IMR-90 (cell line): ENCODE measurements around the gene LCN10. TPM values are rescaled to one million over a fixed set of nuclear protein-coding genes. Genes with fewer than 3 reads are reported as not detected.
A peak's percentile ranks its signal among the peaks of the same experiment; 100 is the strongest.

Experiments used
- ATAC-seq: fragments of 200-7000 bp; cut with Tn5 transposase; 2 replicates; pipeline ENCODE4 v1.9.1; 2020; ENCODE audit warnings: low read depth, mild to moderate bottlenecking, moderate library complexity
- BruUV-seq: library from RNA; stranded (reverse); fragments of 400-500 nt; replicated peaks from 2 replicates; lab custom pipeline; 2021; lab: Mats Ljungman, UMichigan
- CTCF ChIA-PET: fragments of 300-600 bp; formaldehyde crosslinking; extraction: SDS; loops from one replicate; lab custom pipeline; 2021; ENCODE audit warnings: antibody characterized with exemption; lab: Yijun Ruan, JAX
- POLR2A ChIA-PET: fragments of 300-600 bp; sonication (Branson Sonifier 250); formaldehyde crosslinking; loops from one replicate; lab custom pipeline; 2022; ENCODE audit warnings: antibody characterized with exemption; ENCODE audit not compliant: unreplicated experiment; lab: Charles Lee
- DNase-seq: peaks from one replicate; pipeline ENCODE4 v3.0.0; 2013
- H2AFZ ChIP-seq: replicated peaks from 2 replicates; pipeline ENCODE3; 2013; ENCODE audit warnings: low read length, mild to moderate bottlenecking; ENCODE audit not compliant: poor library complexity
- H2AK5ac ChIP-seq: 2 replicates; pipeline ENCODE4 v1.6.1; 2013; ENCODE audit warnings: low read depth, low read length, inconsistent platforms
- H2AK9ac ChIP-seq: replicated peaks from 2 replicates; pipeline ENCODE3; 2013; ENCODE audit warnings: mild to moderate bottlenecking, low read depth, low read length, moderate library complexity; ENCODE audit not compliant: poor library complexity
- H2BK120ac ChIP-seq: 2 replicates; pipeline ENCODE4 v1.6.1; 2013; ENCODE audit warnings: low read depth, low read length, inconsistent platforms
- H2BK15ac ChIP-seq: 3 replicates; pipeline ENCODE4 v1.6.1; 2013; ENCODE audit warnings: low read depth, low read length, inconsistent platforms
- H2BK20ac ChIP-seq: 2 replicates; pipeline ENCODE4 v1.6.1; 2013; ENCODE audit warnings: low read depth, mild to moderate bottlenecking, inconsistent platforms, low read length, moderate library complexity
- H2BK5ac ChIP-seq: 2 replicates; pipeline ENCODE4 v1.6.1; 2013; ENCODE audit warnings: mild to moderate bottlenecking, low read depth, low read length, inconsistent platforms; ENCODE audit not compliant: poor library complexity, severe bottlenecking
- H3K14ac ChIP-seq: replicated peaks from 2 replicates; pipeline ENCODE4 v1.6.1; 2013; ENCODE audit warnings: low read depth, low read length, inconsistent platforms
- H3K18ac ChIP-seq: 2 replicates; pipeline ENCODE4 v1.6.1; 2013; ENCODE audit warnings: low read depth, low read length, control low read depth
- H3K23ac ChIP-seq: 2 replicates; pipeline ENCODE4 v1.6.1; 2013; ENCODE audit warnings: low read depth, low read length, inconsistent platforms
- H3K27ac ChIP-seq: 2 replicates; pipeline ENCODE4 v1.5.1; 2013; ENCODE audit warnings: mild to moderate bottlenecking, control low read depth, low read length; ENCODE audit not compliant: insufficient read depth
- H3K27me3 ChIP-seq: 2 replicates; pipeline ENCODE4 v1.6.1; 2013; ENCODE audit warnings: low read length; ENCODE audit not compliant: control insufficient read depth, insufficient read depth
- H3K36me3 ChIP-seq: 2 replicates; pipeline ENCODE4 v1.6.1; 2013; ENCODE audit warnings: low read length, mixed read lengths; ENCODE audit not compliant: control insufficient read depth, insufficient read depth
- H3K4ac ChIP-seq: 2 replicates; pipeline ENCODE4 v1.6.1; 2013; ENCODE audit warnings: low read depth, low read length, inconsistent platforms
- H3K4me1 ChIP-seq: 2 replicates; pipeline ENCODE4 v1.6.1; 2013; ENCODE audit warnings: low read length, mixed read lengths; ENCODE audit not compliant: control insufficient read depth, insufficient read depth
- H3K4me2 ChIP-seq: 2 replicates; pipeline ENCODE4 v1.6.1; 2013; ENCODE audit warnings: low read depth, mild to moderate bottlenecking, control low read depth, low read length, moderate library complexity
- H3K4me3 ChIP-seq: 2 replicates; pipeline ENCODE4 v1.5.1; 2013; ENCODE audit warnings: low read depth, mild to moderate bottlenecking, control low read depth, low read length, moderate library complexity; ENCODE audit not compliant: insufficient read depth
- H3K56ac ChIP-seq: 2 replicates; pipeline ENCODE4 v1.6.1; 2013; ENCODE audit warnings: low read length, inconsistent platforms; ENCODE audit not compliant: insufficient read depth; ENCODE audit errors: extremely low read depth
- H3K79me1 ChIP-seq, 2 experiments: 2 replicates each; pipeline ENCODE4 v1.6.1; 2013; ENCODE audit warnings: low read length in 2 of 2, inconsistent platforms in 1 of 2, low read depth in 1 of 2
- H3K9ac ChIP-seq: 2 replicates; pipeline ENCODE4 v1.6.1; 2013; ENCODE audit warnings: low read depth, low read length, control low read depth
- H3K9me1 ChIP-seq: 2 replicates; pipeline ENCODE4 v1.6.1; 2013; ENCODE audit warnings: low read length, inconsistent platforms; ENCODE audit not compliant: insufficient read depth
- H3K9me3 ChIP-seq: 2 replicates; pipeline ENCODE4 v1.6.1; 2013; ENCODE audit warnings: low read length; ENCODE audit not compliant: control insufficient read depth, insufficient read depth
- H4K20me1 ChIP-seq: 2 replicates; pipeline ENCODE4 v1.6.1; 2013; ENCODE audit warnings: low read length, inconsistent platforms; ENCODE audit not compliant: insufficient read depth
- H4K5ac ChIP-seq: 2 replicates; pipeline ENCODE4 v1.6.1; 2013; ENCODE audit warnings: mild to moderate bottlenecking, low read depth, low read length, control low read depth
- H4K8ac ChIP-seq, 2 experiments: 2 replicates each; pipeline ENCODE4 v1.6.1; 2013; ENCODE audit warnings: low read depth in 2 of 2, low read length in 2 of 2, control low read depth in 1 of 2, inconsistent platforms in 1 of 2
- H4K91ac ChIP-seq: 2 replicates; pipeline ENCODE4 v1.6.1; 2013; ENCODE audit warnings: low read depth, low read length, inconsistent platforms; ENCODE audit not compliant: insufficient read depth
- BHLHE40 ChIP-seq: fragments of 150-350 bp; IDR thresholded peaks from 2 replicates; pipeline ENCODE4 v1.6.1; 2016; ENCODE audit warnings: mild to moderate bottlenecking, low read depth, low read length
- CEBPB ChIP-seq: IDR thresholded peaks from 2 replicates; pipeline ENCODE4 v1.6.1; 2012; ENCODE audit warnings: low read depth, low read length, improper control_type of control experiment
- SMC3 ChIP-seq: fragments of 150-350 bp; IDR thresholded peaks from 2 replicates; pipeline ENCODE4 v1.6.1; 2016; ENCODE audit warnings: low read depth, mild to moderate bottlenecking, antibody characterized with exemption, low read length, moderate library complexity
- WGBS, 2 experiments: methylation state at CpG; one replicate each; pipeline versions ENCODE4 v1.1.5 to v1.1.7; 2013; ENCODE audit warnings: missing lambda C conversion rate in 2 of 2; ENCODE audit not compliant: insufficient read length in 1 of 2; ENCODE audit errors: extremely low coverage in 2 of 2; 5-methylcytosine and 5-hydroxymethylcytosine counted together
- dilution Hi-C: fragments of 300-500 bp; cut with HindIII; formaldehyde crosslinking; loops from one replicate; pipeline ENCODE4 v1.14.3; 2018; ENCODE audit warnings: low sequenced_read_pairs; ENCODE audit not compliant: unreplicated experiment
- in situ Hi-C: fragments of 300-500 bp; cut with MboI; formaldehyde crosslinking; loops from 3 replicates; pipeline ENCODE4 v1.14.3; 2019; ENCODE audit warnings: low sequenced_read_pairs, inconsistent platforms, mixed read lengths
- intact Hi-C: fragments of 100-400 bp; cut with micrococcal nuclease; formaldehyde crosslinking; loops from 2 replicates; pipeline ENCODE4 v1.10.0; 2022
- polyA plus RNA-seq, 3 experiments: library from polyadenylated mRNA; depleted of rRNA; stranded (reverse); fragments of >200 nt; gene quantifications; 2 replicates each; pipeline ENCODE4 v1.2.3, GENCODE V29; 2012; ENCODE audit warnings: low replicate concordance in 1 of 3
- total RNA-seq: library from RNA; depleted of rRNA; stranded (reverse); fragments of >200 nt; gene quantifications from 2 replicates; pipeline ENCODE4 v1.2.3, GENCODE V29; 2012

LCN10 gene
- total and polyA plus RNA-seq, 2 of the 4 experiments (the other 2 are of a cell fraction) = not detected

DNA sequence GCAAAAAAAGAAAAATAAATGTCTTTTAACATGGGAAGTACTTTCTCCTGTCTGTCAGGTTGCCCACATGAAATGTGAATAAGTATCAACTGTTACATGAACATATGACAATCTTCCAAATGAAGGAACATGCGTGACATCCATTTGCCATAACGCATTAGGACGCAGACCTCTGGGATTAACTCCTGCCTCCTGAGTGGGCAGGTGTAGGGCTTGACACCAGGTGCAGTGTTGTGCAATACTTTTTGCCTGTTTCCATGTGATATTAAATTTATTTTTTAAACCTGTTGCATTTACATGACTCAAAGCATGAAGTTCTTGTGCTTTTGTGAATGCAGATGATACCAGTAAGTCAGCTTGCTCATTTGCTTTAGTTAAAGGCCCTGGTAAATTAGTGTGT, 39.7 kb upstream of the LCN10 start:
- intact Hi-C loops (no loop called here), in situ Hi-C loops (loop anchor here (10.0 kb wide), 1 partner anchor 252 kb away; the partner anchor contains the start of gene FUT7)
- no TSS peak for BruUV-seq

More for the DNA sequence above, 39.7 kb upstream of the LCN10 start:
- H2BK20ac ChIP-seq = no peak overlapping the region
- CTCF ChIA-PET = no interaction called here
- WGBS, 2 experiments = no CpG with 5 or more reads among the region's 3 CpGs
- H2AFZ ChIP-seq = no peak overlapping the region
- H3K27ac ChIP-seq = no peak overlapping the region
- H3K56ac ChIP-seq = no peak overlapping the region
- H3K79me1 ChIP-seq = no peaks in the 10 kb centered on the region
- no peak overlapping the region for H3K14ac ChIP-seq
- H3K36me3 ChIP-seq = no peaks in the 10 kb centered on the region
- H3K4me2 ChIP-seq = no peak overlapping the region
- H4K91ac ChIP-seq = no peak overlapping the region
- no peak overlapping the region for H2BK15ac ChIP-seq
- H2AK5ac ChIP-seq = no peak overlapping the region
- DNase-seq (no peak), ATAC-seq (no peak)
- no peak overlapping the region for H2BK5ac ChIP-seq
- no peak overlapping the region for H3K9ac ChIP-seq
- no peaks in the 10 kb centered on the region for H3K4me1 ChIP-seq
- H3K27me3 ChIP-seq = peaks cover 44% of the 10 kb centered on the region
- no peak overlapping the region for H3K4me3 ChIP-seq
- no peak overlapping the region for H4K8ac ChIP-seq
- no peak overlapping the region for H2AK9ac ChIP-seq
- dilution Hi-C loops = no loop called here
- POLR2A ChIA-PET = no interaction called here
- TF ChIP-seq SMC3 (no peak), BHLHE40 (no peak), CEBPB (peak; percentile 73)
- no peak overlapping the region for H3K4ac ChIP-seq
- H4K20me1 ChIP-seq = no peaks in the 10 kb centered on the region
- H3K18ac ChIP-seq = no peak overlapping the region
- no peak overlapping the region for H4K5ac ChIP-seq
- no peaks in the 10 kb centered on the region for H3K9me3 ChIP-seq
- H3K23ac ChIP-seq = no peak overlapping the region
- no peak overlapping the region for H2BK120ac ChIP-seq
- no peaks in the 10 kb centered on the region for H3K9me1 ChIP-seq
